Measurements from ENCODE around the gene AP5Z1. TPM values are rescaled to one million over a fixed set of nuclear protein-coding genes. Genes with fewer than 3 reads are reported as not detected.

AP5Z1 gene
- total and polyA plus RNA-seq, 5 donors, result 10.5 to 17.3 (median 14.7) TPM

GRCh38 chr7:4745971-4746919 lies 29.2 kb upstream of the AP5Z1 start:
- no peak for ATAC-seq
- peak overlapping the region; percentile 22 for H3K4me3 ChIP-seq (ENCODE audit: low read length)
- peak in 1 of 3 donors; percentile 50 for DNase-seq
- H3K4me1 ChIP-seq (ENCODE audit: control insufficient read depth, insufficient read depth, low read length), result peaks cover 9% of the 10 kb centered on the region
- no peaks in the 10 kb centered on the region for H3K27me3 ChIP-seq (ENCODE audit: control insufficient read depth, insufficient read depth)
- whole genome bisulfite sequencing, result 53% methylated on average over 12 of the region's 12 CpGs
- intact Hi-C loops (cut with DNase I), result loop anchor here in 1 of 4 donors (5.0 kb wide), 1 partner anchor 64 kb away; the partner anchor contains the start of gene FOXK1
- peak overlapping the region; percentile 96 for H3K27ac ChIP-seq (ENCODE audit: low read length)
- H3K9me3 ChIP-seq (ENCODE audit: control insufficient read depth, low read length), result no peaks in the 10 kb centered on the region

- H3K27me3 ChIP-seq (ENCODE audit: control insufficient read depth, insufficient read depth), result no peaks in the 10 kb centered on the region
- H3K27ac ChIP-seq (ENCODE audit: low read length), result peak overlapping the region; percentile 75
- 71% methylated on average over 22 of the region's 22 CpGs for WGBS
- H3K9me3 ChIP-seq (ENCODE audit: control insufficient read depth, low read length), result no peaks in the 10 kb centered on the region
- no peak for ATAC-seq
- intact Hi-C loops (cut with DNase I), result loop anchor here in 1 of 4 donors (5.0 kb wide), 1 partner anchor 65 kb away; the partner anchor contains the start of gene FOXK1
- no peak overlapping the region for H3K4me3 ChIP-seq (ENCODE audit: low read length)
- DNase-seq, result peak in 2 of 3 donors; percentile 62 to 74
- H3K4me1 ChIP-seq (ENCODE audit: control insufficient read depth, insufficient read depth, low read length), result peaks cover 9% of the 10 kb centered on the region
Measured at GRCh38 chr7:4747013-4747412, 28.4 kb upstream of the AP5Z1 start.

- no peak for ATAC-seq
- no peaks in the 10 kb centered on the region for H3K9me3 ChIP-seq (ENCODE audit: control insufficient read depth, low read length)
- WGBS, result 71% methylated on average over 11 of the region's 11 CpGs
- H3K27ac ChIP-seq (ENCODE audit: low read length), result peak overlapping the region; percentile 34
- H3K4me3 ChIP-seq (ENCODE audit: low read length), result no peak overlapping the region
- H3K27me3 ChIP-seq (ENCODE audit: control insufficient read depth, insufficient read depth), result no peaks in the 10 kb centered on the region
- intact Hi-C loops (cut with DNase I), result loop anchor here in 1 of 4 donors (5.0 kb wide), 1 partner anchor 65 kb away; the partner anchor contains the start of gene FOXK1
- peaks cover 9% of the 10 kb centered on the region for H3K4me1 ChIP-seq (ENCODE audit: control insufficient read depth, insufficient read depth, low read length)
- DNase-seq, result peak in 1 of 3 donors; percentile 22
Measured at GRCh38 chr7:4747746-4748145, 27.7 kb upstream of the AP5Z1 start.

- 57% methylated on average over 10 of the region's 10 CpGs for WGBS
- H3K9me3 ChIP-seq (ENCODE audit: control insufficient read depth, low read length), result no peaks in the 10 kb centered on the region
- H3K4me1 ChIP-seq (ENCODE audit: control insufficient read depth, insufficient read depth, low read length), result peaks cover 9% of the 10 kb centered on the region
- DNase-seq (peak in 2 of 3 donors; percentile 19 to 43), ATAC-seq (no peak)
- no peaks in the 10 kb centered on the region for H3K27me3 ChIP-seq (ENCODE audit: control insufficient read depth, insufficient read depth)
- peak overlapping the region; percentile 39 for H3K27ac ChIP-seq (ENCODE audit: low read length)
- no peak overlapping the region for H3K4me3 ChIP-seq (ENCODE audit: low read length)
- intact Hi-C loops (cut with DNase I), result loop anchor here in 1 of 4 donors (5.0 kb wide), 1 partner anchor 66 kb away; the partner anchor contains the start of gene FOXK1
Measured at GRCh38 chr7:4748231-4748681, 27.2 kb upstream of the AP5Z1 start.

DNA sequence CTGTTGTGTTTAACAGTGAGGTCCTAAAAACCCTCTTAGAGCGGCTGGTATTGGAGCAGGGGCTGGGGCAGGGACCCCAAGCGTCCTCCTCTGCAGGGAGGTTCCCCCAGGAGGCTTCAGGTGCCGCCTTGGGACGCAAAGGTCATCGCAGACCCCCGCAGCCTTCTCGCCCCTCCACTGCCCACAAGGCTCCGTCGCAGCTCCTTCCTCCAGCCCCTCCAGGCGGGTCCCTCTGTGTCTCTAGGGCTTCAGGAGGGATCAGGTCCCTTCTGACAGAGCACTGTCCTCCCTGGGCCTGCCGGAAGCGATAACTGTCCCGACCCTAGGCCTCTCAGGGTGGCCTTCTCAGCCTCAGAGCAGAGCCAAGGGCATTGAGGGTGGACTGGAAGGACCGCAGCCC lies 26.1 kb upstream of the AP5Z1 start:
- Histone ChIP-seq H3K4me3 (ENCODE audit: low read length) (no peak overlapping the region), H3K27me3 (ENCODE audit: control insufficient read depth, insufficient read depth) (no peaks in the 10 kb centered on the region), H3K27ac (ENCODE audit: low read length) (no peak overlapping the region), H3K4me1 (ENCODE audit: control insufficient read depth, insufficient read depth, low read length) (peaks cover 7% of the 10 kb centered on the region), H3K9me3 (ENCODE audit: control insufficient read depth, low read length) (no peaks in the 10 kb centered on the region)
- intact Hi-C loops (cut with DNase I), result loop anchor here in 1 of 4 donors (5.0 kb wide), 1 partner anchor 67 kb away; the partner anchor contains the start of gene FOXK1
- DNase-seq, result peak in 2 of 3 donors; percentile 34 to 35
- 85% methylated on average over 14 of the region's 14 CpGs for WGBS
- no peak for ATAC-seq

- H3K4me3 ChIP-seq (ENCODE audit: low read length), result no peak overlapping the region
- no peaks in the 10 kb centered on the region for H3K27me3 ChIP-seq (ENCODE audit: control insufficient read depth, insufficient read depth)
- 90% methylated on average over 15 of the region's 15 CpGs for WGBS
- intact Hi-C loops (cut with DNase I), result loop anchor here (5.0 to 10.0 kb wide), 5 partner anchors 62 to 135 kb away; partner anchors contain the start of gene FOXK1 (in 3 of the 4)
- H3K4me1 ChIP-seq (ENCODE audit: control insufficient read depth, insufficient read depth, low read length), result peaks cover 4% of the 10 kb centered on the region
- no peaks in the 10 kb centered on the region for H3K9me3 ChIP-seq (ENCODE audit: control insufficient read depth, low read length)
- DNase-seq (peak in 1 of 3 donors; percentile 58), ATAC-seq (no peak)
- no peak overlapping the region for H3K27ac ChIP-seq (ENCODE audit: low read length)
Measured at GRCh38 chr7:4749798-4750197, 25.6 kb upstream of the AP5Z1 start.

- WGBS, result 92% methylated on average over 20 of the region's 20 CpGs
- intact Hi-C loops (cut with DNase I), result loop anchor here in 3 of 4 donors (5.0 to 10.0 kb wide), 5 partner anchors 64 to 137 kb away; partner anchors contain the start of gene FOXK1 (in 2 of the 3)
- H3K27ac ChIP-seq (ENCODE audit: low read length), result no peak overlapping the region
Measured at GRCh38 chr7:4751398-4751947, 23.9 kb upstream of the AP5Z1 start.

GRCh38 chr7:4753598-4754432 lies 21.6 kb upstream of the AP5Z1 start:
- intact Hi-C loops (cut with DNase I), result loop anchor here in 3 of 4 donors (5.0 to 10.0 kb wide), 5 partner anchors 67 to 139 kb away; partner anchors contain the start of gene FOXK1 (in 2 of the 3)

More at GRCh38 chr7:4751398-4751947, 23.9 kb upstream of the AP5Z1 start:
- DNase-seq (peak in 2 of 3 donors; percentile 39 to 48), ATAC-seq (no peak)
- Histone ChIP-seq H3K4me3 (ENCODE audit: low read length) (no peak overlapping the region), H3K4me1 (ENCODE audit: control insufficient read depth, insufficient read depth, low read length) (peaks cover 3% of the 10 kb centered on the region), H3K27me3 (ENCODE audit: control insufficient read depth, insufficient read depth) (no peaks in the 10 kb centered on the region), H3K9me3 (ENCODE audit: control insufficient read depth, low read length) (no peaks in the 10 kb centered on the region)

GRCh38 chr7:4754433-4755010 lies 20.9 kb upstream of the AP5Z1 start:
- no peaks in the 10 kb centered on the region for H3K4me1 ChIP-seq (ENCODE audit: control insufficient read depth, insufficient read depth, low read length)
- intact Hi-C loops (cut with DNase I), result loop anchor here in 3 of 4 donors (5.0 to 10.0 kb wide), 5 partner anchors 67 to 140 kb away; partner anchors contain the start of gene FOXK1 (in 2 of the 3)
- ATAC-seq (no peak), DNase-seq (peak in 2 of 3 donors; percentile 35 to 51)
- no peak overlapping the region for H3K4me3 ChIP-seq (ENCODE audit: low read length)
- no peak overlapping the region for H3K27ac ChIP-seq (ENCODE audit: low read length)
- no peaks in the 10 kb centered on the region for H3K9me3 ChIP-seq (ENCODE audit: control insufficient read depth, low read length)
- WGBS, result 93% methylated on average over 36 of the region's 36 CpGs
- H3K27me3 ChIP-seq (ENCODE audit: control insufficient read depth, insufficient read depth), result no peaks in the 10 kb centered on the region

More at GRCh38 chr7:4753598-4754432, 21.6 kb upstream of the AP5Z1 start:
- H3K27me3 ChIP-seq (ENCODE audit: control insufficient read depth, insufficient read depth), result no peaks in the 10 kb centered on the region
- DNase-seq, result peak; percentile 77 to 92 (median 90)
- no peaks in the 10 kb centered on the region for H3K4me1 ChIP-seq (ENCODE audit: control insufficient read depth, insufficient read depth, low read length)
- H3K9me3 ChIP-seq (ENCODE audit: control insufficient read depth, low read length), result no peaks in the 10 kb centered on the region
- no peak overlapping the region for H3K27ac ChIP-seq (ENCODE audit: low read length)
- ATAC-seq, result peak; percentile 82 to 83
- H3K4me3 ChIP-seq (ENCODE audit: low read length), result no peak overlapping the region
- 50% methylated on average over 31 of the region's 31 CpGs for WGBS

Data from right cardiac atrium (tissue), 5 donors.